ENCODE data around the gene MED16.

Gene MED16

DNA sequence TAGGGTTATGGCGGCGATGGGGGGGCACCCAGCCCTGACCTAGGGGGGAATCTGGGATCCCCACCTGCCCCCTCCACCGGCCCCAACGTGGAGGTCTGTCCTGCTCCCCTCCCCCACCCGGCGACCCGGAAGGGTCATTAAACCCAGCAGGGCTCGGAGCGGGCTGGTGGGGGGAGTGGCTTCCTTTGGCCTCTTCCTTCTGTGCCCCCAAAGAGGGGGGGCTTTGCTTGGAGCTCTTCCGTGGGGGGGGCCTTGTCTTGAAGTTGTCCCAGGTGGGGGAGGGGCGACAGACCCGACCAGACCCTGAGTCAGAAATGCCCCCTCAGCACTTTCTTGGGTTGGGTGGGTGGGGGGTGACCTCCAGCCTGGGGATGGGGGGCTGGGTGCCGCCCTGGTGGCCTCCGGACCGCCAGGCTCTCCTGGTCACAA, 34.4 kb upstream of the MED16 start:
- no peak for DNase-seq

DNA sequence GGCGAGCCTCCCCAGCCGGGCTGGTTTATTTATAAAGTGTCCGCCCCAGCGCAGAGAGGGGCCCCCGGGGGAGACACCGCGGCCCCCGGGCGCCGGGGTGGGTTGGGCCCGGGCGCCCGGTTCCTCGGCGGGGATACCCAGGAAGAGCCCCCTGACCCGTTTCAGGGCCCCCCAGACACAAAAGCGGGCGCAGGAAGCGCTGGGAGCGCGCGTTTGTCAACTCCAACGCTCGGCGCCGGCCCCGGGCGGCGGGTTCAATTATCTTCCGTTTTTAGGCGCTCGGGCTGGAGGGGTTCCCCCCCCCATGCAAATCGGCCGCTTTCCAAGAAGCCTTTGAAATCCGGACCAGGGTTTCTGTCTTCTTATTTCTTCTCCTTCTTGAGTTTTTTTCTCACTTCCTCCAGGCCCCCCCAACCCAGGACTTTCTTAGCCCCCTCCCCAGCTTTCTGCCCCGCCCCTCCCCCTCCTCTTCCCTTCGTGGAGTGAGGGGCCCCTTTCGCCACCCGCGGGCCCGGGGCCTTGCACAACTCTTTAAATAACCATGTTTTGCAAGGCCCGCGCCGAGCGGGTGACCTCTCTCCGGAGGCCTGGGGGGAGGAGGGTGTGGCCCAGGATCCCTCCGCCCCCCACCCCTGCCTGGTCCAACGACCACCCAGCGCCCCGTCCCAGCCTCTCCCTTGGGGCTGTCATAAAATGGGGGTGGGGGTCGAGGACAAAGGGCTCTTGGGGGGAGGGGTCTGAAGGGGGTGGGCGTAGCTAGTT, 33.8 kb upstream of the MED16 start:
- no peak for DNase-seq

GRCh38 chr19:926323-926588, 33.3 kb upstream of the MED16 start:
- no peak for DNase-seq

- DNase-seq, result peak; percentile 71
These were observed 32.7 kb upstream of the MED16 start, which contains the start of gene ARID3A for GRCh38 chr19:925526-926322. ARID3A (plus strand) TSS chr19:926035; CDS start chr19:929529, 3,494 bp downstream.

GRCh38 chr19:925087-925525, 32.1 kb upstream of the MED16 start:
- peak; percentile 56 for DNase-seq

GRCh38 chr19:924553-925086, 31.6 kb upstream of the MED16 start:
- no peak for DNase-seq

DNA sequence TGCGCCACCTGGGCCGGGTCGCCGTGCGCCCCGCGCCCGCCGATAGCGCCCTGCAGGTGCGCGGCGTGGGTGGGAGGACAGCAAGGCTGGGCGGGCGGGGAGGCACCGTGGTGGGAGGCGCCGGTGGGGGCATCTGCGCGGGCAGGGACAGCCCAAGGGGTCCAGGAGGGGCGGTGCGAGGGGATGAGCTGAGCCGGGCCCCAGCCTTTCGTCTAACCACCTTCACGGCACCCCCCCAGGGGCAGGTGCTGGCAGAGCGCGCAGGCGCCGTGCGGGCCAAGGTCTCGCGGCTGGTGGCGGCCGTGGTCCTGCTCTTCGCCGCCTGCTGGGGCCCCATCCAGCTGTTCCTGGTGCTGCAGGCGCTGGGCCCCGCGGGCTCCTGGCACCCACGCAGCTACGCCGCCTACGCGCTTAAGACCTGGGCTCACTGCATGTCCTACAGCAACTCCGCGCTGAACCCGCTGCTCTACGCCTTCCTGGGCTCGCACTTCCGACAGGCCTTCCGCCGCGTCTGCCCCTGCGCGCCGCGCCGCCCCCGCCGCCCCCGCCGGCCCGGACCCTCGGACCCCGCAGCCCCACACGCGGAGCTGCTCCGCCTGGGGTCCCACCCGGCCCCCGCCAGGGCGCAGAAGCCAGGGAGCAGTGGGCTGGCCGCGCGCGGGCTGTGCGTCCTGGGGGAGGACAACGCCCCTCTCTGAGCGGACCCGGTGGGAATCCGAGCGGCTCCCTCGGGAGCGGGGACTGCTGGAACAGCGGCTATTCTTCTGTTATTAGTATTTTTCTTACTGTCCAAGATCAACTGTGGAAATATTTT, 27.3 kb upstream of the MED16 start:
- peak; percentile 80 for DNase-seq

DNA sequence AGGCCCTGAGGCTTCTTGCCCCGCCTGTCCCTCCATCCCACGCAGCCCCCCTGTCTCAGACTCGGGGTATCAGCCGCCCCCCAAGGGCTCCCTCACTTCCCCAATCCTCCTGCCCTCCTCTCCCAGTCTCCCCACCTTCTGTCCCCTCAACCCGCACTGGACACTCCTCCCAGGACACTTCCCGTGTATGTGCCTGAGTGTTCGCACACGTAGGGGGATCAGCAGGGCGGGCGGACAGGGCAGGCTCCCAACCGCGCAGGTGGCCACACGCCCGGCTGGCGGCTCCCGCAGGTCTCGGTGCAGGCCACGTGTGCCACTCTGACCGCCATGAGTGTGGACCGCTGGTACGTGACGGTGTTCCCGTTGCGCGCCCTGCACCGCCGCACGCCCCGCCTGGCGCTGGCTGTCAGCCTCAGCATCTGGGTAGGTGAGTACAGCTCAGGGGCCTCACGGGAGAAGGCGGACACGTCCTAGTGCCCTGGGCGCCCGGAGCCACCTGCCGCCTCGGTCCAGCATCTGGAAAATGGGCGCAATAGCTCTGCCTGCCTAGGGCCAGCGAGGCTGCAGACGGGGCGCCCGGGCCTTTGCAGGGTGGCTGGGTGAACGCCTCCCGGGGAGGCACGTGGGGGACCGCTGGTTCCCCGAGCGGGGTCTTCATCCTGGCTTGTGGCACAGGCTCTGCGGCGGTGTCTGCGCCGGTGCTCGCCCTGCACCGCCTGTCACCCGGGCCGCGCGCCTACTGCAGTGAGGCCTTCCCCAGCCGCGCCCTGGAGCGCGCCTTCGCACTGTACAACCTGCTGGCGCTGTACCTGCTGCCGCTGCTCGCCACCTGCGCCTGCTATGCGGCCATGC, 26.4 kb upstream of the MED16 start:
- DNase-seq, result peak; percentile 41

DNA sequence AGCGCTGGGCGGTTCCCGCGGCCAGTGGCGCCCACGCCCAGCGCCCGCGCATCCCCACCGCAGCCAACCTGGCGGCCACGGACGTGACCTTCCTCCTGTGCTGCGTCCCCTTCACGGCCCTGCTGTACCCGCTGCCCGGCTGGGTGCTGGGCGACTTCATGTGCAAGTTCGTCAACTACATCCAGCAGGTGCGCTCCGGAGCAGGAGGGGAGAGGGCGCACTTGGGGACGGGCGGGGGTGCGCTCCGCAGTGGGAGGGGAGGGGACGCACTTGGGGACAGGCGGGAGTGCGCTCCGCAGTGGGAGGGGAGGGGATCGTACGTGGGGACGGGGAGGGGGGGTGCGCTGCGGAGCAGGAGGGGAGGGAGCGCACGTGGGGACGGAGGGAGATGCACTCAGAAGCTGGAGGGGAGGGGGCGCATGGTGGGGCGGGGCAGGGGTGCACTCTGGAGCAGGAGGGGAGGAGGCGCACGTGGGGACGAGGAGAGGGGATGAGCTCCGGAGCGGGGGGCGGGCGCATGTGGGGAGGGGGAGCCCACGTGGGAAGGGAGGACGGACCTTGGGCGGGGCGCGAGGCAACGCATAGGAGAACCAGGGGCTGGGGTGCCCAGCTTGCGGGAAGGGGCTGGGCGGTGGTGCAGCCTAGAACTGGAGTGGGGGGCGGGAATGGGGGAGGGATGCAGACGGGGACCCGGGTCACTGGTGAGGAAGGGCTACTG, 25.7 kb upstream of the MED16 start:
- no peak for DNase-seq

- DNase-seq, result no peak
These were observed 25.1 kb upstream of the MED16 start for GRCh38 chr19:918152-918437.

DNA sequence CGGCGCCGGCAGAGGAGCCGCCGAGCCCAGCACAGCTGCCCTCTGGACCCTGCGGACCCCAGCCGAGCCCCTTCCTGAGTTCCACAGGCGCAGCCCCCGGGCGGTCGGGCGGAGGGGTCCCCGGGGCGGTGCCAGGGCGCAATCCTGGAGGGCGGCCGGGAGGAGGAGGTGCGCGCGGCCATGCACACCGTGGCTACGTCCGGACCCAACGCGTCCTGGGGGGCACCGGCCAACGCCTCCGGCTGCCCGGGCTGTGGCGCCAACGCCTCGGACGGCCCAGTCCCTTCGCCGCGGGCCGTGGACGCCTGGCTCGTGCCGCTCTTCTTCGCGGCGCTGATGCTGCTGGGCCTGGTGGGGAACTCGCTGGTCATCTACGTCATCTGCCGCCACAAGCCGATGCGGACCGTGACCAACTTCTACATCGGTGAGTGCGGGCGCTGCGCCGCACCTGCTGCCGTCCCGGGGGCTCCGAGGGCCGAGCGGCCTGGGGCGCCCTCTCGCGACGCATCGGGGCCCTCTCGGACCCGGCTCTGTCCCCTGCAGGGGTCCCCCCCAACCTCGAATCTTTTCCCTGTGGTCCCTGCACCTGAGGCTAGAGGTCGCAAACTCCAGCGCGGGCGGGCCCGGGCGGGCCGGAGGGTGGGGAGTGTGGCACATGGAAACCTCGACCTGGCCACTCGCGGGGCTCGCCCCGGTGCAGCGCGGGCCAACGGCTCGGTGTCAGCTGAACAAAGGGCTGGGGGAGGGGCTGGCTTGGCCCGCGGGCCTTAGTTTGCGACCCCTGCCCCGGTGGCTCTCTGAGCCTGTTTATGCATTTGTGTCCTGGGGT, 24.6 kb upstream of the MED16 start, which contains the start of gene KISS1R:
Gene KISS1R (plus strand): TSS at position 11 of the 829 bp plus-strand sequence. CDS start 170 bp downstream, at position 181.
- DNase-seq, result peak; percentile 83

DNA sequence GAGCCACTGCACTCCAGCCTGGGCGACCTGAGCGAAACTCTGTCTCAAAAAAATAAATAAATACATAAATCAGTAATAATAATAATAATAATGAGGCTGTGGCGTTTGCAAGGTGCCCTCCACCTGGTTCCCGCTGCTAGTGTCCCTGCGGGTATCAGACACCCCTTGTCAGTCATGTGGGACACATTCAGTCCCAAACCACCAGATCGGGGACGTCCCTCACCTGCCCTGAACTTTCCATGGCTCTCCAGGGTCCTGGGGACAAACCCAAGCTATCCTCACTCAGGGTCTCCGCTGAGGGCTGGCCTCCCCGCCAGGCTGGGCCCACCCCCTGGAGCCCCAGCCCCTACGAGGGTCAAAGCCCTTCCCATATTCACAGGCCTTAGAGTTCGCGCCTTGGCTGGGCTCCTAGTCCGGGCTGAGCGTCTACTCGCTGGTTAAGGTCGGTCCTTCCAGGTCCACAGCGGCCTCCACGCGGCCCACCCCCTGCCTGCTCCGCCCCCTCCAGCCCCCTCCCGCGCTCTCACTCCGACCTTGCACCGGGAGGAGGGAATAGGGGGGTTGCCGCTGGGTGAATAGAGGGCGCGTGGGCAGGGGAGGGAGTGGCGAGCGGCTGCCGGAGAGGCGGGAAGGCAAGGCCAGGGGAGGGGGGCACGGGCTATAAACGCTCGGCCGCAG, 23.8 kb upstream of the MED16 start:
- DNase-seq, result no peak

GRCh38 chr19:913080-913748, 20.2 kb upstream of the MED16 start, which contains the start of gene R3HDM4:
R3HDM4 (minus strand) TSS chr19:913219; CDS start chr19:913157, 62 bp downstream.
- DNase-seq, result peak; percentile 86

DNA sequence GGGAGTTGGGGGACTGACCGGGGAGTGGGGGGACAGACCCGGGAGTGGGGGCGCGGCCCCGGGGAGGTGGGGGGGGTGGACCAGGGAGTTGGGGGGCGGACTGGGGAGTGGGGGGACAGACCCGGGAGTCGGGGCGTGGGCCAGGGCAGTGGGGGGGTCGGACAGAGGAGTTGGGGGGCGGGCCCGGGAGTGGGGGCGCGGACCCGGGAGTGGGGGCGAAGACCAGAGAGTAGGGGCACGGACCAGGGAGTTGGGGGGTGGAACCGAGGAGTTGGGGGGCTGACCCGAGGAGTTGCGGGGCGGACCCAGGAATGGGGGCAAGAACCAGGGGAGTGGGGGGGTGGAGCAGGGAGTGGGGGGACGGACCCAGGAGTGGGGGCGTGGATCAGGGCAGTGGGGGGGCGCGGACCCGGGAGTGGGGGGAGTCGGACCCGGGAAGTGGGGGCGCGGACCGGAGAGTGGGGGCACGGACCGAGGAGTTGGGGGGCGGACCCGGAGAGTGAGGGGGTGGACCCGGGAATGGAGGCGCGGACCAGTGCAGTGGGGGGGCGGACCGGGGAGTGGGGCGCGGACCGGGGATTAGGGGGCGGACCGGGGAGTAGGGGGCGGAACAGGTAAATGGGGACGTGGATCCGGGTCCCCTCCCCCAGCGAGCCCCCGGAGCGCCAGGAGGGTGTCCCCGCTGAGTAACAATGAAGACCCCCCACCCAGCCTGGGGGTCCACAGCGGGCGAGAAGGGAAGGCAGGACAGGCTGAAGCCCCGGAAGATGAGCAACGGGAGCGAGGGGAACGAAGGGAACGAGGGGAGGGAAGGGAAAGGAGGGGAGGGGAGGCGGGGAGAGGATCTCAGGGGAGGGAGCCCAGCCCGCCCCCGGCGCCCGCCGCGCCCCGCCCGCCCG, 19.4 kb upstream of the MED16 start:
- DNase-seq, result peak; percentile 56

GRCh38 chr19:911197-912033, 18.4 kb upstream of the MED16 start:
- no peak for DNase-seq

DNA sequence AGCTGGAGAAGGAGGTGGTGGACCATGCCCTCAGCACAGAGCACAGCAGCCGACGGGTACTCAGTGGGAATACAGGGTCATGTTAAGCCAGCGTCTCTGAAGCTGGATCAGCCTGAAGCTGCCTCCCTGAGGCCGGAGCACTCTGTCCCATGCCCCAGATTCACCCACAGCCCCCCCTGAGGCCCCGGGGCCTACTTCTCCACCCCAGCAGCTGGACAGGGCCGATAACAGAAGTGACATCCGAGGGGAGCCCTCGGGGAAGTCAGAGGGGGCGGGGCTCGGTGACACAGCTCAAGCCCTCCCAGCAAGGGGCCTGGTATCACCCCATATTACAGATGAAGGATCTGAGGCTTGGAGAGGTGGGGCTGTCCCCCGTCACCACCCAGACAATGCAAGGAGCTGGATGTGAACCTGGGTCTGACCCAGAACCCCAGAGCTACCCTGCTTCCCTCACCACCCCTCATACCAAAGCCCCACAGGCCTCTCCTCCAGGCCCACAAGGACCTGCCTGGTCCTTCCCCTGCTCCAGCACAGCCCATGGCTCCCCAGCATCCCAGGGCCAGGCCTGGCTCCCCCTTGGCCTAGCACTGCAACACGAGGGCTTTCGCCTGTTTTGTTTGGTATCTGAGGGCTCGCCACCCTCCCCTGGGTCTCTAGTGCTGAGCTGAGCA, 14.3 kb upstream of the MED16 start:
- DNase-seq, result peak; percentile 80

DNA sequence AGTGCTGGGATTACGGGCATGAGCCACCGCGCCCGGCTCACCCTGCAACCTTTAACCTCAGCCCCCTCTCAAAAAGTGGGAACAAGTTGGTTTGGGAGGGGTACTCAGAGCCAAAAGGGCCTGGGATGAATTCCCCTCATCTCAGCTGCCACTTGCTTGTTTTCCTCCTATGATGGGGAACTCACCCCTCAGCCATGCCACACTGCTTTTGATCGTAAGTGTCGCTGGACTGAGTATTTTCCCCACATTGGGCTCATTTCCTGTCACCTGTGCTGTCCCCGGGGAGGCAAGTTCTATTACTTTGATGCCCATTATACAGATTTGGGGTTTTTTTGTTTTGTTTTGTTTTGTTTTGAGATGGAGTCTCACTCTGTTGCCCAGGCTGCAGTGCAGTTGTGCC, 13.5 kb upstream of the MED16 start:
- DNase-seq, result peak; percentile 46
